Hepatocyte (in vitro differentiated cells): ENCODE measurements around the gene SMARCC2.

Source experiments
- EZH2 ChIP-seq: fragments of 200-600 bp; sonication (generic); IDR thresholded peaks from 2 replicates; pipeline ENCODE4 v1.6.1; 2016; ENCODE audit warnings: antibody characterized with exemption, mild to moderate bottlenecking, borderline replicate concordance
- EZH2phosphoT487 ChIP-seq: fragments of 200-600 bp; sonication (generic); IDR thresholded peaks from one replicate; pipeline ENCODE4 v1.6.1; 2018; ENCODE audit warnings: antibody characterized with exemption, mild to moderate bottlenecking, low read depth, moderate library complexity; ENCODE audit not compliant: unreplicated experiment, severe bottlenecking
- TF ChIP-seq, protein P1 (sequence below): fragments of 200-600 bp; sonication (generic); IDR thresholded peaks from 2 replicates; pipeline ENCODE4 v1.5.1; 2016; ENCODE audit warnings: antibody characterized with exemption, mild to moderate bottlenecking; ENCODE audit not compliant: poor library complexity

GRCh38 chr12:56155256-56155845 is 33.9 kb downstream of the SMARCC2 start:
- TF ChIP-seq EZH2 (no peak), EZH2phosphoT487 (no peak)
- TF ChIP-seq, protein P1, sequence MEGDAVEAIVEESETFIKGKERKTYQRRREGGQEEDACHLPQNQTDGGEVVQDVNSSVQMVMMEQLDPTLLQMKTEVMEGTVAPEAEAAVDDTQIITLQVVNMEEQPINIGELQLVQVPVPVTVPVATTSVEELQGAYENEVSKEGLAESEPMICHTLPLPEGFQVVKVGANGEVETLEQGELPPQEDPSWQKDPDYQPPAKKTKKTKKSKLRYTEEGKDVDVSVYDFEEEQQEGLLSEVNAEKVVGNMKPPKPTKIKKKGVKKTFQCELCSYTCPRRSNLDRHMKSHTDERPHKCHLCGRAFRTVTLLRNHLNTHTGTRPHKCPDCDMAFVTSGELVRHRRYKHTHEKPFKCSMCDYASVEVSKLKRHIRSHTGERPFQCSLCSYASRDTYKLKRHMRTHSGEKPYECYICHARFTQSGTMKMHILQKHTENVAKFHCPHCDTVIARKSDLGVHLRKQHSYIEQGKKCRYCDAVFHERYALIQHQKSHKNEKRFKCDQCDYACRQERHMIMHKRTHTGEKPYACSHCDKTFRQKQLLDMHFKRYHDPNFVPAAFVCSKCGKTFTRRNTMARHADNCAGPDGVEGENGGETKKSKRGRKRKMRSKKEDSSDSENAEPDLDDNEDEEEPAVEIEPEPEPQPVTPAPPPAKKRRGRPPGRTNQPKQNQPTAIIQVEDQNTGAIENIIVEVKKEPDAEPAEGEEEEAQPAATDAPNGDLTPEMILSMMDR: no peak
